B cell (primary cell): Measurements from ENCODE around the gene C16orf92. TPM values are rescaled to one million over a fixed set of nuclear protein-coding genes. Genes with fewer than 3 reads are reported as not detected.

Experiments used
- ATAC-seq: fragments of 200-7000 bp; cut with Tn5 transposase; one replicate; pipeline ENCODE4 v1.10.0; 2021; ENCODE audit warnings: low read depth, mild to moderate bottlenecking, moderate number of reproducible peaks, moderate library complexity
- CTCF ChIA-PET: fragments of 350-600 bp; sonication (Branson Sonifier 250); formaldehyde crosslinking; loops from one replicate; lab custom pipeline; 2021; ENCODE audit warnings: antibody characterized with exemption, inconsistent platforms; lab: Charles Lee
- POLR2A ChIA-PET: fragments of 350-600 bp; sonication (Branson Sonifier 250); formaldehyde crosslinking; loops from one replicate; lab custom pipeline; 2021; ENCODE audit warnings: antibody characterized with exemption; lab: Charles Lee
- DNase-seq: peaks from one replicate; pipeline ENCODE4 v3.0.0; 2013
- H2AFZ ChIP-seq: 2 replicates; pipeline ENCODE4 v1.6.1; 2012; ENCODE audit warnings: mild to moderate bottlenecking, low read depth, low read length; ENCODE audit not compliant: insufficient read depth, poor library complexity, severe bottlenecking
- H3K27ac ChIP-seq, 2 donors: 1 replicate in 1 of 2; 2 replicates in 1 of 2; pipeline ENCODE4 v1.5.1; 2012 to 2013; ENCODE audit warnings: low read length in 2 of 2, mild to moderate bottlenecking in 2 of 2, moderate library complexity in 1 of 2
- H3K27me3 ChIP-seq, 4 experiments: fragments of 200-600 bp in 1 of 4; sonication (generic) in 1 of 4; replicated peaks in 1 of 4; 1 replicate in 2 of 4; 2 replicates in 2 of 4; pipeline versions ENCODE4 v1.6.1 to v1.7.0; 2013 to 2016; ENCODE audit warnings: low read length in 3 of 4, mild to moderate bottlenecking in 2 of 4, mixed read lengths in 1 of 4, moderate library complexity in 1 of 4; ENCODE audit not compliant: insufficient read depth in 4 of 4, control insufficient read depth in 3 of 4; ENCODE audit errors: control extremely low read depth in 1 of 4
- H3K36me3 ChIP-seq, 2 experiments: replicated peaks in 1 of 2; 1 replicate in 1 of 2; 2 replicates in 1 of 2; pipeline versions ENCODE4 v1.6.1 to v1.7.1; 2013; ENCODE audit warnings: low read length in 1 of 2; ENCODE audit not compliant: insufficient read depth in 2 of 2, control insufficient read depth in 1 of 2; ENCODE audit errors: control extremely low read depth in 1 of 2, extremely low read depth in 1 of 2
- H3K4me1 ChIP-seq, 2 donors: fragments of 200-600 bp in 1 of 2; sonication (generic) in 1 of 2; 1 replicate in 1 of 2; 2 replicates in 1 of 2; pipeline versions ENCODE4 v1.5.1 to v1.6.1; 2013 to 2017; ENCODE audit warnings: low read length in 2 of 2; ENCODE audit not compliant: control insufficient read depth in 2 of 2, insufficient read depth in 2 of 2
- H3K4me2 ChIP-seq: replicated peaks from 2 replicates; pipeline ENCODE3; 2012; ENCODE audit warnings: mild to moderate bottlenecking, low read depth, low read length; ENCODE audit not compliant: poor library complexity, severe bottlenecking
- H3K4me3 ChIP-seq, 5 experiments: fragments of 200-600 bp in 1 of 5; sonication (generic) in 1 of 5; 1 replicate in 3 of 5; 2 replicates in 2 of 5; pipeline versions ENCODE4 v1.5.1 to v1.7.0; 2011 to 2016; ENCODE audit warnings: low read length in 4 of 5, mild to moderate bottlenecking in 4 of 5, low read depth in 2 of 5, control low read depth in 1 of 5, moderate library complexity in 1 of 5; ENCODE audit not compliant: insufficient read depth in 1 of 5; ENCODE audit errors: control extremely low read depth in 1 of 5, extremely low read depth in 1 of 5
- H3K79me2 ChIP-seq: fragments of 200-600 bp; sonication (generic); one replicate; pipeline ENCODE4 v1.6.0; 2016; ENCODE audit warnings: low read length; ENCODE audit not compliant: control insufficient read depth, insufficient read depth
- H3K9ac ChIP-seq: fragments of 200-600 bp; sonication (generic); 2 replicates; pipeline ENCODE4 v1.6.1; 2017; ENCODE audit warnings: mild to moderate bottlenecking, low read length, moderate library complexity
- H3K9me3 ChIP-seq, 3 donors: one replicate each; pipeline versions ENCODE4 v1.6.1 to v1.7.1; 2013; ENCODE audit warnings: low read length in 2 of 3; ENCODE audit not compliant: control insufficient read depth in 2 of 3, insufficient read depth in 1 of 3; ENCODE audit errors: control extremely low read depth in 1 of 3
- H4K20me1 ChIP-seq: 2 replicates; pipeline ENCODE4 v1.6.0; 2012; ENCODE audit warnings: mild to moderate bottlenecking, low read length; ENCODE audit not compliant: insufficient read depth, control insufficient read depth, poor library complexity, severe bottlenecking
- H3K27ac Mint-ChIP-seq: one replicate; pipeline ENCODE4 v1.8.0; 2021; ENCODE audit warnings: mixed read lengths
- H3K27me3 Mint-ChIP-seq: one replicate; pipeline ENCODE4 v1.8.0; 2021; ENCODE audit warnings: mixed read lengths
- H3K4me1 Mint-ChIP-seq: one replicate; pipeline ENCODE4 v1.8.0; 2021; ENCODE audit warnings: mixed read lengths
- H3K4me3 Mint-ChIP-seq: one replicate; pipeline ENCODE4 v1.8.0; 2021; ENCODE audit warnings: mixed read lengths
- H3K9me3 Mint-ChIP-seq: one replicate; pipeline ENCODE4 v1.8.0; 2022; ENCODE audit warnings: mixed read lengths; ENCODE audit not compliant: insufficient read depth
- CTCF ChIP-seq: fragments of 200-600 bp; IDR thresholded peaks from one replicate; pipeline ENCODE4 v1.8.0; 2022; ENCODE audit warnings: antibody characterized with exemption, mild to moderate bottlenecking
- EZH2 ChIP-seq: IDR thresholded peaks from 2 replicates; pipeline ENCODE4 v1.6.1; 2012; ENCODE audit warnings: borderline replicate concordance, low read depth, mild to moderate bottlenecking, moderate library complexity, low read length; ENCODE audit not compliant: insufficient read depth, poor library complexity, severe bottlenecking
- WGBS: methylation state at CpG from one replicate; pipeline ENCODE4 v1.1.5; 2013; ENCODE audit warnings: missing lambda C conversion rate; ENCODE audit not compliant: insufficient coverage; 5-methylcytosine and 5-hydroxymethylcytosine counted together
- intact Hi-C: fragments of 100-400 bp; cut with micrococcal nuclease; formaldehyde crosslinking; loops from one replicate; pipeline ENCODE4 v1.10.0; 2022
- polyA plus RNA-seq: library from polyadenylated mRNA; depleted of rRNA; stranded (reverse); fragments of >200 nt; gene quantifications from 2 replicates; pipeline ENCODE4 v1.2.3, GENCODE V29; 2012
- total RNA-seq, 2 donors: library from RNA; stranded (reverse); fragments of 120-200 nt in 1 of 2; gene quantifications; 1 replicate in 1 of 2; 2 replicates in 1 of 2; pipeline versions ENCODE4 v1.2.3 to v1.2.4, GENCODE V29; 2013 to 2022

Gene C16orf92
- total and polyA plus RNA-seq, 2 donors (not counting 1 experiment from before 2014, with no cell fraction given), result not detected

- H3K9ac ChIP-seq, result no peak overlapping the region
- no peak overlapping the region for H3K4me2 ChIP-seq
- H3K36me3 ChIP-seq, result peaks cover 15 to 55% of the 10 kb centered on the region in 2 experiments
- H3K27ac ChIP-seq, result peak overlapping the region in 1 of 2 donors; percentile 9
- Mint-ChIP-seq H3K9me3 (no peaks in the 10 kb centered on the region), H3K4me3 (no peak overlapping the region), H3K4me1 (peaks cover 31% of the 10 kb centered on the region), H3K27me3 (no peaks in the 10 kb centered on the region), H3K27ac (peak overlapping the region; percentile 59)
- H3K27me3 ChIP-seq, result no peaks in the 10 kb centered on the region
- ChIA-PET CTCF (interaction anchor here (0.7 to 3.4 kb wide), 2 partner anchors 23 to 1513 kb away, joined by 3 to 18 read pairs; partner anchors contain the start of gene TBX6), POLR2A (interaction anchor here (1.3 kb wide), 1 partner anchor 115 kb away, joined by 3 read pairs; the partner anchor contains the start of gene CORO1A)
- no peak for DNase-seq
- no peak for TF ChIP-seq CTCF
- TF ChIP-seq EZH2, result no peak
- intact Hi-C loops, result loop anchor here (10.0 kb wide), 2 partner anchors 306 to 626 kb away; partner anchors contain the start of genes MYL11, SRCAP and TBC1D10B
- no peak for ATAC-seq
- H3K4me3 ChIP-seq, result no peak overlapping the region
- no peaks in the 10 kb centered on the region for H3K9me3 ChIP-seq
- H3K79me2 ChIP-seq, result peaks cover 53% of the 10 kb centered on the region
- peaks cover 48% of the 10 kb centered on the region for H4K20me1 ChIP-seq
- 100% methylated on average over 5 of the region's 9 CpGs for WGBS
- H2AFZ ChIP-seq, result no peak overlapping the region
- peaks cover 16 to 38% of the 10 kb centered on the region in 2 donors for H3K4me1 ChIP-seq
Measured at GRCh38 chr16:30068333-30068732, 45.3 kb downstream of the C16orf92 start.
